Colonic mucosa (tissue), 4 donors: Measurements from ENCODE around the gene MOCOS. TPM values are rescaled to one million over a fixed set of nuclear protein-coding genes. Genes with fewer than 3 reads are reported as not detected.
A peak's percentile ranks its signal among the peaks of the same experiment; 100 is the strongest.

Experiments used
- DNase-seq: peaks from one replicate; pipeline ENCODE4 v3.0.0-alpha.2; 2020
- H3K27ac ChIP-seq: fragments of 200-600 bp; one replicate; pipeline ENCODE4 v1.8.0; 2021
- H3K27me3 ChIP-seq: fragments of 200-600 bp; one replicate; pipeline ENCODE4 v1.8.0; 2021
- H3K36me3 ChIP-seq: fragments of 200-600 bp; one replicate; pipeline ENCODE4 v1.8.0; 2021
- H3K4me1 ChIP-seq: fragments of 200-600 bp; one replicate; pipeline ENCODE4 v1.8.0; 2021; ENCODE audit warnings: mild to moderate bottlenecking
- H3K4me3 ChIP-seq: fragments of 200-600 bp; one replicate; pipeline ENCODE4 v1.8.0; 2021
- H3K9ac ChIP-seq, 2 donors: one replicate each; pipeline ENCODE4 v1.7.0; 2013; ENCODE audit warnings: control low read depth in 2 of 2, low read depth in 2 of 2, low read length in 2 of 2
- H3K9me3 ChIP-seq: fragments of 200-600 bp; one replicate; pipeline ENCODE4 v1.8.0; 2021
- CTCF ChIP-seq: fragments of 200-600 bp; IDR thresholded peaks from one replicate; pipeline ENCODE4 v1.8.0; 2022; ENCODE audit warnings: antibody characterized with exemption, mild to moderate bottlenecking
- intact Hi-C: fragments of 100-400 bp; cut with DNase I; formaldehyde crosslinking; loops from one replicate; pipeline ENCODE4 v1.14.1; 2022
- total RNA-seq, 2 donors: library from RNA; stranded (reverse); fragmentation: NEBNext Ultra II Directional in 1 of 2; extraction: Animal tissue kit (Norgen Biotek cat#: 25700) in 1 of 2; gene quantifications; one replicate each; pipeline ENCODE4 v1.2.1, GENCODE V29; 2021
- donor health status: healthy.
- donor health status: DM: no; HTN: no; CAD: no.
- donor health status: DM: no; HTN: no; CAD: no.

MOCOS gene
- total RNA-seq, 2 donors from 2014 or later: 6.8 to 10.0 TPM

GRCh38 chr18:36284268-36284667 is 97.0 kb downstream of the MOCOS start:
- intact Hi-C loops: loop anchor here (2.0 to 10.0 kb wide), 4 partner anchors 99 to 529 kb away; partner anchors contain the start of gene MOCOS
- Histone ChIP-seq H3K27me3 (no peaks in the 10 kb centered on the region), H3K9ac (no peak overlapping the region), H3K36me3 (no peaks in the 10 kb centered on the region), H3K4me1 (no peaks in the 10 kb centered on the region), H3K4me3 (no peak overlapping the region), H3K9me3 (no peaks in the 10 kb centered on the region), H3K27ac (no peak overlapping the region)
- TF ChIP-seq CTCF: no peak
- DNase-seq: no peak

GRCh38 chr18:36284671-36285295 is 97.5 kb downstream of the MOCOS start:
- H3K9me3 ChIP-seq: no peaks in the 10 kb centered on the region
- H3K36me3 ChIP-seq: no peaks in the 10 kb centered on the region
- TF ChIP-seq CTCF: peak; percentile 91
- H3K4me3 ChIP-seq: no peak overlapping the region
- H3K9ac ChIP-seq: no peak overlapping the region
- no peaks in the 10 kb centered on the region for H3K4me1 ChIP-seq
- intact Hi-C loops: loop anchor here (2.0 to 10.0 kb wide), 4 partner anchors 100 to 530 kb away; partner anchors contain the start of gene MOCOS
- H3K27ac ChIP-seq: no peak overlapping the region
- DNase-seq: peak; percentile 43
- no peaks in the 10 kb centered on the region for H3K27me3 ChIP-seq

- Histone ChIP-seq H3K27ac (no peak overlapping the region), H3K4me1 (no peaks in the 10 kb centered on the region), H3K36me3 (no peaks in the 10 kb centered on the region), H3K27me3 (no peaks in the 10 kb centered on the region), H3K9me3 (no peaks in the 10 kb centered on the region), H3K9ac (no peak overlapping the region), H3K4me3 (no peak overlapping the region)
- DNase-seq: no peak
- no peak for TF ChIP-seq CTCF
- intact Hi-C loops: loop anchor here (10.0 kb wide), 2 partner anchors 103 to 533 kb away; partner anchors contain the start of gene MOCOS
These were observed 100.4 kb downstream of the MOCOS start for GRCh38 chr18:36287653-36288052.

GRCh38 chr18:36288689-36289088 is 101.4 kb downstream of the MOCOS start:
- H3K9me3 ChIP-seq: no peaks in the 10 kb centered on the region
- TF ChIP-seq CTCF: no peak
- H3K4me1 ChIP-seq: no peaks in the 10 kb centered on the region
- no peaks in the 10 kb centered on the region for H3K36me3 ChIP-seq
- no peaks in the 10 kb centered on the region for H3K27me3 ChIP-seq
- no peak overlapping the region for H3K9ac ChIP-seq
- no peak overlapping the region for H3K4me3 ChIP-seq
- DNase-seq: no peak
- H3K27ac ChIP-seq: no peak overlapping the region
- intact Hi-C loops: loop anchor here (10.0 kb wide), 2 partner anchors 104 to 534 kb away; partner anchors contain the start of gene MOCOS

- no peak for TF ChIP-seq CTCF
- Histone ChIP-seq H3K9ac (no peak overlapping the region), H3K36me3 (no peaks in the 10 kb centered on the region), H3K27me3 (peaks cover 20% of the 10 kb centered on the region), H3K27ac (no peak overlapping the region), H3K4me1 (peaks cover 16% of the 10 kb centered on the region), H3K9me3 (no peaks in the 10 kb centered on the region), H3K4me3 (no peak overlapping the region)
- intact Hi-C loops: loop anchor here (10.0 kb wide), 2 partner anchors 121 to 281 kb away; no protein-coding TSS in a partner anchor
- no peak for DNase-seq
These were observed 106.7 kb downstream of the MOCOS start for GRCh38 chr18:36294031-36294430.
